Measurements from ENCODE around the gene TTC39B.

The TTC39B gene

GRCh38 chr9:15221746-15222145 is 85.3 kb downstream of the TTC39B start:
- no peak for DNase-seq

GRCh38 chr9:15220658-15221318 is 86.2 kb downstream of the TTC39B start:
- DNase-seq, result no peak

- no peak for DNase-seq
These were observed 87.5 kb downstream of the TTC39B start for GRCh38 chr9:15219546-15219945.

GRCh38 chr9:15218994-15219393 is 88.0 kb downstream of the TTC39B start:
- DNase-seq, result no peak

- no peak for DNase-seq
These were observed 93.8 kb downstream of the TTC39B start for GRCh38 chr9:15213249-15213648.

- DNase-seq, result no peak
These were observed 95.1 kb downstream of the TTC39B start for GRCh38 chr9:15211815-15212495.

- DNase-seq, result peak; percentile 72
These were observed 95.7 kb downstream of the TTC39B start for GRCh38 chr9:15211160-15211814.

GRCh38 chr9:15206903-15207696 is 99.9 kb downstream of the TTC39B start:
- DNase-seq, result no peak

- no peak for DNase-seq
These were observed 101.2 kb downstream of the TTC39B start for GRCh38 chr9:15205632-15206420.

GRCh38 chr9:15203581-15203980 is 103.4 kb downstream of the TTC39B start:
- DNase-seq, result no peak

GRCh38 chr9:15200111-15200510 is 106.9 kb downstream of the TTC39B start:
- DNase-seq, result no peak

- DNase-seq, result no peak
These were observed 114.2 kb downstream of the TTC39B start for GRCh38 chr9:15192856-15193255.

- DNase-seq, result no peak
These were observed 115.6 kb downstream of the TTC39B start for GRCh38 chr9:15191378-15191777.

- DNase-seq, result no peak
These were observed 117.5 kb downstream of the TTC39B start for GRCh38 chr9:15189481-15189880.

GRCh38 chr9:15187589-15187988 is 119.4 kb downstream of the TTC39B start:
- no peak for DNase-seq

GRCh38 chr9:15182730-15183129 is 124.3 kb downstream of the TTC39B start:
- DNase-seq, result peak; percentile 75

- peak; percentile 83 for DNase-seq
These were observed 124.9 kb downstream of the TTC39B start for GRCh38 chr9:15182101-15182551.

- DNase-seq, result no peak
These were observed 126.9 kb downstream of the TTC39B start for GRCh38 chr9:15180124-15180523.

- DNase-seq, result peak; percentile 87
These were observed 128.4 kb downstream of the TTC39B start for GRCh38 chr9:15178631-15179030.

- DNase-seq, result no peak
These were observed 130.2 kb downstream of the TTC39B start for GRCh38 chr9:15176836-15177235.

GRCh38 chr9:15163931-15164330 is 143.1 kb downstream of the TTC39B start:
- no peak for DNase-seq

GRCh38 chr9:15161753-15162152 is 145.3 kb downstream of the TTC39B start:
- DNase-seq, result no peak

Measured in NCI-H82 (cell line).